SK-N-SH (cell line): ENCODE measurements around the gene CHID1.

Source experiments
- CHD2 ChIP-seq: fragments of 150-350 bp; IDR thresholded peaks from 2 replicates; pipeline ENCODE4 v1.6.1; 2018; ENCODE audit warnings: low read length; ENCODE audit not compliant: partially characterized antibody
- ELF1 ChIP-seq: IDR thresholded peaks from 2 replicates; pipeline ENCODE4 v1.4.0; 2012
- EP300 ChIP-seq, 2 experiments: IDR thresholded peaks; 2 replicates each; pipeline versions ENCODE4 v1.4.0 to v1.6.1; 2012; ENCODE audit warnings: borderline replicate concordance in 1 of 2, low read depth in 1 of 2, low read length in 1 of 2
- EZH2phosphoT487 ChIP-seq: fragments of 200-600 bp; sonication (generic); IDR thresholded peaks from 2 replicates; pipeline ENCODE4 v1.6.1; 2017; ENCODE audit warnings: low read depth, mixed run types, mild to moderate bottlenecking, antibody characterized with exemption, moderate library complexity, borderline replicate concordance
- MXI1 ChIP-seq: IDR thresholded peaks from 2 replicates; pipeline ENCODE4 v1.6.1; 2012; ENCODE audit warnings: mild to moderate bottlenecking, low read depth, low read length, improper control_type of control experiment
- POLR2AphosphoS5 ChIP-seq: IDR thresholded peaks from 2 replicates; pipeline ENCODE4 v1.6.1; 2012; ENCODE audit warnings: low read depth, low read length
- REST ChIP-seq: IDR thresholded peaks from 2 replicates; pipeline ENCODE4 v1.6.1; 2012; ENCODE audit warnings: mild to moderate bottlenecking, low read depth, low read length, moderate library complexity
- USF1 ChIP-seq: IDR thresholded peaks from 2 replicates; pipeline ENCODE4 v1.4.0; 2012; ENCODE audit warnings: low read depth, borderline replicate concordance
- TF ChIP-seq, protein P1 (sequence below): fragments of 200-600 bp; sonication (generic); IDR thresholded peaks from 2 replicates; pipeline ENCODE4 v1.6.1; 2017; ENCODE audit warnings: antibody characterized with exemption, mild to moderate bottlenecking, moderate library complexity

GRCh38 chr11:834371-835316, 76.0 kb downstream of the CHID1 start:
- TF ChIP-seq MXI1 (no peak), EZH2phosphoT487 (no peak), POLR2AphosphoS5 (peak; percentile 64), REST (peak; percentile 73), CHD2 (no peak), USF1 (no peak), EP300 (IDR thresholded peaks at IDR 0.05; ENCODE audit: borderline replicate concordance in 1 of 2, low read depth in 1 of 2, low read length in 1 of 2) (peak in 1 of 2 experiments; percentile 80; a peak in 1 of 4 replicates), ELF1 (no peak; the same call in 1 of the 2 replicates)
- TF ChIP-seq, protein P1, sequence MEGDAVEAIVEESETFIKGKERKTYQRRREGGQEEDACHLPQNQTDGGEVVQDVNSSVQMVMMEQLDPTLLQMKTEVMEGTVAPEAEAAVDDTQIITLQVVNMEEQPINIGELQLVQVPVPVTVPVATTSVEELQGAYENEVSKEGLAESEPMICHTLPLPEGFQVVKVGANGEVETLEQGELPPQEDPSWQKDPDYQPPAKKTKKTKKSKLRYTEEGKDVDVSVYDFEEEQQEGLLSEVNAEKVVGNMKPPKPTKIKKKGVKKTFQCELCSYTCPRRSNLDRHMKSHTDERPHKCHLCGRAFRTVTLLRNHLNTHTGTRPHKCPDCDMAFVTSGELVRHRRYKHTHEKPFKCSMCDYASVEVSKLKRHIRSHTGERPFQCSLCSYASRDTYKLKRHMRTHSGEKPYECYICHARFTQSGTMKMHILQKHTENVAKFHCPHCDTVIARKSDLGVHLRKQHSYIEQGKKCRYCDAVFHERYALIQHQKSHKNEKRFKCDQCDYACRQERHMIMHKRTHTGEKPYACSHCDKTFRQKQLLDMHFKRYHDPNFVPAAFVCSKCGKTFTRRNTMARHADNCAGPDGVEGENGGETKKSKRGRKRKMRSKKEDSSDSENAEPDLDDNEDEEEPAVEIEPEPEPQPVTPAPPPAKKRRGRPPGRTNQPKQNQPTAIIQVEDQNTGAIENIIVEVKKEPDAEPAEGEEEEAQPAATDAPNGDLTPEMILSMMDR = no peak
